Activated naive CD4-positive, alpha-beta T cell treated with anti-CD3 and anti-CD28 coated beads, Interleukin-2, amount 50 U/mL, for 72 hours (primary cell): ENCODE measurements around the gene USP11. TPM values are rescaled to one million over a fixed set of nuclear protein-coding genes. Genes with fewer than 3 reads are reported as not detected.
A peak's percentile ranks its signal among the peaks of the same experiment; 100 is the strongest.

Source experiments
- ATAC-seq, 2 donors: fragments of 150-1000 bp; cut with Tn5 transposase; 2 replicates each; pipeline ENCODE4 v1.10.0; 2021; ENCODE audit warnings: mild to moderate bottlenecking in 2 of 2, moderate library complexity in 2 of 2
- DNase-seq, 2 donors: peaks; one replicate each; pipeline ENCODE4 v3.0.0; 2021 to 2022; ENCODE audit warnings: low spot score in 2 of 2
- H3K27ac Mint-ChIP-seq, 2 donors: one replicate each; pipeline ENCODE4 v1.8.0; 2022; ENCODE audit warnings: mild to moderate bottlenecking in 2 of 2, mixed read lengths in 2 of 2
- H3K36me3 Mint-ChIP-seq, 2 donors: one replicate each; pipeline ENCODE4 v1.8.0; 2022; ENCODE audit warnings: mixed read lengths in 2 of 2
- H3K9me3 Mint-ChIP-seq, 2 donors: one replicate each; pipeline ENCODE4 v1.8.0; 2022; ENCODE audit warnings: mixed read lengths in 2 of 2
- total RNA-seq, 2 donors: library from RNA; stranded (reverse); gene quantifications; one replicate each; pipeline ENCODE4 v1.2.3, GENCODE V29; 2022

Gene USP11
- total RNA-seq, 2 donors from 2014 or later: 14.5 to 22.2 TPM

GRCh38 chrX:47199286-47199685 lies 33.5 kb upstream of the USP11 start:
- no peak for DNase-seq
- ATAC-seq: no peak
- H3K36me3 Mint-ChIP-seq: peaks cover 19 to 25% of the 10 kb centered on the region in 2 donors
- no peak overlapping the region for H3K27ac Mint-ChIP-seq
- H3K9me3 Mint-ChIP-seq: no peaks in the 10 kb centered on the region

- Mint-ChIP-seq H3K27ac (peak overlapping the region; percentile 60 to 74), H3K36me3 (peaks cover 15 to 18% of the 10 kb centered on the region in 2 donors)
- no peak for ATAC-seq
Observed at GRCh38 chrX:47200385-47201150, 32.2 kb upstream of the USP11 start.

DNA sequence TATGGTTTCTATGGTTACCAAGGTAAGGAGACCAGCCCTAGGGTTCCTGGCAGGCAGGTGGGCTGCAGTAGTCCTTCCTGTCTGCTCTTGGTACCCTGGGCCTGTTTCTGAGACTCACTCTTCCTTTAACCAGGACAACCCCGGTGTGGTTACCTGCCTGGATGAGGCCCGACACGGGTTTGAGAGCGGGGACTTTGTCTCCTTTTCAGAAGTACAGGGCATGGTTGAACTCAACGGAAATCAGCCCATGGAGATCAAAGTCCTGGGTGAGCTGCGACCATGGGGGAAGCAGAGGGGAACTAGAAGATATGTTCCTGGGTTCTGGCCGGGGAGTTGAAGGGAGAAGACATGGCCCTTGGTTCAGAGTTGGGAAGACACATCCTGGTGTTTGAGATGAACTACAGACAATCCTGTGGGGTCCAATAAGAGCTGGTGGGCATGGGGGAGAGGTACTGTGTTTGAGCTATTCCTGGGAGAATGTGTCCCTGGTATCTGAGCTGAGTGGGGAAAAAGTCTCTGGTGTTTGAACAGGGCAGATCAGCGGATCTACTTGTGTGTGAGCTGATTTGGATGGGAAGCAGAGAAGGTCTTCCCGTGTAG lies 31.4 kb upstream of the USP11 start:
- H3K9me3 Mint-ChIP-seq: no peaks in the 10 kb centered on the region
- H3K27ac Mint-ChIP-seq: peak overlapping the region in 1 of 2 donors; percentile 68
- DNase-seq: no peak
- no peak for ATAC-seq
- peaks cover 6 to 10% of the 10 kb centered on the region in 2 donors for H3K36me3 Mint-ChIP-seq

More at GRCh38 chrX:47200385-47201150, 32.2 kb upstream of the USP11 start:
- H3K9me3 Mint-ChIP-seq: no peaks in the 10 kb centered on the region
- no peak for DNase-seq

GRCh38 chrX:47202316-47202715 lies 30.5 kb upstream of the USP11 start:
- Mint-ChIP-seq H3K9me3 (no peaks in the 10 kb centered on the region), H3K36me3 (peaks cover 10% of the 10 kb centered on the region in 2 donors), H3K27ac (no peak overlapping the region)
- ATAC-seq (no peak), DNase-seq (no peak)

GRCh38 chrX:47202877-47203276 lies 29.9 kb upstream of the USP11 start:
- DNase-seq (no peak), ATAC-seq (no peak)
- Mint-ChIP-seq H3K9me3 (no peaks in the 10 kb centered on the region), H3K36me3 (peaks cover 10% of the 10 kb centered on the region in 2 donors), H3K27ac (no peak overlapping the region)

DNA sequence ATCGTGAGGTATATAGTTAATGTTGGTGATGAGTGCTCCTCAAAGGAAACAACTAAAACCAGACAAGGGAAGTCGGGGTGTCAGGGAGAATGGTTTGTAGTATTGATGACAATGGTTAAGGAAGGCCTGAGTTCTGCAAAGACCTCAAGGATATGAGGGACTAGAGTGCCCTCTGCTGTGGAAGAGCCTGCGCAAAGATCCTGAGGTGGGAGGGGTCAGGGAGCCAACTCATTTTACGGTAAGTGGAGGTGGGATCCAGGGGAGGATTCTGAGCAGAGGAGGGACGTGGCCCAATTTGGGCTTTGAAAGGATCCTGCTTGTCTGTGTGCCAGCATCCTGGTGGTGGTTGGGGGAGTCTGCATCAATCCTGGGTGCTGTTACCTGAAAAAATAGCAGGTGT lies 27.8 kb upstream of the USP11 start:
- H3K27ac Mint-ChIP-seq: no peak overlapping the region
- H3K36me3 Mint-ChIP-seq: peaks cover 6 to 10% of the 10 kb centered on the region in 2 donors
- H3K9me3 Mint-ChIP-seq: no peaks in the 10 kb centered on the region
- ATAC-seq (no peak), DNase-seq (no peak)

GRCh38 chrX:47206316-47206715 lies 26.5 kb upstream of the USP11 start:
- DNase-seq (no peak), ATAC-seq (no peak)
- H3K36me3 Mint-ChIP-seq: peaks cover 6% of the 10 kb centered on the region in 2 donors
- H3K27ac Mint-ChIP-seq: peak overlapping the region in 1 of 2 donors; percentile 63
- H3K9me3 Mint-ChIP-seq: no peaks in the 10 kb centered on the region

DNA sequence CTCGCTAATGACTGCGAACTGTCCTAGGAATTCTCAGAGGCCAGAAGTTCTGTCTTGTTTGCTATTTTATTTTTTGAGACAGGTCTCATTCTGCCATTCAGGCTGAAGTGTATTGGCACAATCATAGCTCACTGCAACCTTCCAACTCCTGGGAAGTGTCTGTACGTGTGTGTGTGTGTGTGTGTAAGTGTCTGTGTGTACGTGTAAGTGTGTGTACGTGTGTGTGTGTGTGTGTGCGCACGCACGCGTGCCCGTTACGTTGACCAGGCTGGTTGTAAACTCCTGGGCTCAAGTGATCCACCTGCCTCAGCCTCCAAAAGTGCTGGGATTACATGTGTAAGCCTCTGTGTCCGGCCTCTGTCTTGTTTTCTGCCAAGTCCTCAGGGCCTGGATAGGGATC lies 24.7 kb upstream of the USP11 start:
- peaks cover 6 to 10% of the 10 kb centered on the region in 2 donors for H3K36me3 Mint-ChIP-seq
- no peak overlapping the region for H3K27ac Mint-ChIP-seq
- H3K9me3 Mint-ChIP-seq: no peaks in the 10 kb centered on the region
- DNase-seq (no peak), ATAC-seq (no peak)

GRCh38 chrX:47209508-47210238 lies 23.1 kb upstream of the USP11 start:
- H3K9me3 Mint-ChIP-seq: no peaks in the 10 kb centered on the region
- ATAC-seq (no peak), DNase-seq (no peak)
- no peak overlapping the region for H3K27ac Mint-ChIP-seq
- H3K36me3 Mint-ChIP-seq: peaks cover 6 to 9% of the 10 kb centered on the region in 2 donors

- Mint-ChIP-seq H3K9me3 (no peaks in the 10 kb centered on the region), H3K27ac (peak overlapping the region in 1 of 2 donors; percentile 65), H3K36me3 (peaks cover 5 to 8% of the 10 kb centered on the region in 2 donors)
- ATAC-seq: no peak
- no peak for DNase-seq
Observed at GRCh38 chrX:47210661-47211425, 22.0 kb upstream of the USP11 start.

DNA sequence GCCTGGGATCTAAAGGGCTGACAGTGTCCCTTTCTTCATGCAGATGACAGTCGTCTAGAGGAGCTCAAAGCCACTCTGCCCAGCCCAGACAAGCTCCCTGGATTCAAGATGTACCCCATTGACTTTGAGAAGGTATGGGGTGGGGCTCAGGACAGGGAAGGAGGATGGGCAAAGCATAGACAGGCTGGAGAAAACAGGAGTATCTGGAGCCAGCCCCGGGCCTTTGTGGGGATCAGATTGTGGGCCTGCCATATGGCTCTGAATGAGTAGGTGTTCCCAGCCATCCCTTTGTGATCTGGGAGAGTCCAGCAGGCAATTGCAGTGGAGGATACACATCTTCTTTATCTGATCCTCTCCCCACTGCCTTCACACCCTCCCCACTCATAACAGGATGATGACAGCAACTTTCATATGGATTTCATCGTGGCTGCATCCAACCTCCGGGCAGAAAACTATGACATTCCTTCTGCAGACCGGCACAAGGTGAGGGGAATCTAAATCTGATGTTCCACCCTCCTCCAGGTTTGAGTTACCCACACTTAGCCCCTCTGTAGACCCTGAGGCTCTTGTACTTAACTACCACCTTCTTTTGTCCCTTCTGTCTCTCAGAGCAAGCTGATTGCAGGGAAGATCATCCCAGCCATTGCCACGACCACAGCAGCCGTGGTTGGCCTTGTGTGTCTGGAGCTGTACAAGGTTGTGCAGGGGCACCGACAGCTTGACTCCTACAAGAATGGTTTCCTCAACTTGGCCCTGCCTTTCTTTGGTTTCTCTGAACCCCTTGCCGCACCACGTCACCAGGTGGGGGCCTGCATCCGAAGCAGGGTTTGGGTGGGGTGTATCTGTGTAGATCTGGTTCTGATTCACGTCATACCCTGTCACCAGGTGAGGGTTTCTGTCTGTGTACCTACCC lies 20.2 kb upstream of the USP11 start:
- H3K27ac Mint-ChIP-seq: peak overlapping the region in 1 of 2 donors; percentile 95
- peak in 1 of 2 donors; percentile 16 for DNase-seq
- peaks cover 5 to 13% of the 10 kb centered on the region in 2 donors for H3K36me3 Mint-ChIP-seq
- H3K9me3 Mint-ChIP-seq: no peaks in the 10 kb centered on the region
- ATAC-seq: no peak

DNA sequence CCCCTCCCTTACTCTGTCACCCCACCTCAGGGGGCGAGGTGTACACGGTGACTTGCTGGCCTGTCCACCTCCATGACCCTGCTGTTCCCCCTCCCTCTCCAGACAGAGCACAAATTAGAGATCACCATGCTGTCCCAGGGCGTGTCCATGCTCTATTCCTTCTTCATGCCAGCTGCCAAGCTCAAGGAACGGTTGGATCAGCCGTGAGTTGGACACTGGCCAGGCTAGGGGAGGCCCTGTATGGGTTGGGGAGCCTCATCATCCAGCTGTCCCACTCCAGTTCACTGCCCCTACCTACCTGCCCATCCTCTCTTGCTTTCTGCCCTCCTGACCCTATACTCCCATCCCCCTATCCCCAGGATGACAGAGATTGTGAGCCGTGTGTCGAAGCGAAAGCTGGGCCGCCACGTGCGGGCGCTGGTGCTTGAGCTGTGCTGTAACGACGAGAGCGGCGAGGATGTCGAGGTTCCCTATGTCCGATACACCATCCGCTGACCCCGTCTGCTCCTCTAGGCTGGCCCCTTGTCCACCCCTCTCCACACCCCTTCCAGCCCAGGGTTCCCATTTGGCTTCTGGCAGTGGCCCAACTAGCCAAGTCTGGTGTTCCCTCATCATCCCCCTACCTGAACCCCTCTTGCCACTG lies 18.3 kb upstream of the USP11 start:
- H3K36me3 Mint-ChIP-seq: peaks cover 10 to 20% of the 10 kb centered on the region in 2 donors

DNA sequence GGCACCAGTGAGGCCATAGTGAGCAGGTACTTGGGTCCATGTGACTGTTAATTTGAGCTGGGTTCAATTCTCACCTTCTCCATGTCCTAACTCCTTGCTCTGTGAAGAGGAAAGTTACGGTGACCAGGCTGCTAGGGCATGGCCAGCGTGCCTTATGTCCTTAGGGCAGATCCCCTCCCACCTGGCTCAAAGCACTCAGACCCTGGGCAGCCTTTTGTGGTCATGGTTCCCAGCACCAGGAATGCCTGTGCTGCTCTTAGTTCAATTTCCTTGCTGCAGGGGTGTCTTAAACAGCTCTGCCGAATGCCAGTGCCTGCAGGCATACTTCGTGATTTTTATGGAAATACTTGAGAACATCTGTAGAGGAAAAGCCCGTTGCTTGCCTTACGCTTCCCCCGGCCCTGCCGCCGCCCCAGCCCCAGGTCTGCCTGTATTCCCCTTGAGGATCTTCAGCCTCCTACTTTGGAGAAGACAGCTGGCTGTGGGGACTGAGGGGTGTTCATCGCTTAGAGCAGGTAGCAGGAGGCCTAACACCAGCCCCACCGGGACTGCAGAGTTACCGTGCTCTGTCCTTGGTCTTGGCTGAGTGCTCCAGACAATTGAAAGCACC lies 17.4 kb upstream of the USP11 start:
- Mint-ChIP-seq H3K36me3 (peaks cover 18 to 26% of the 10 kb centered on the region in 2 donors), H3K9me3 (no peaks in the 10 kb centered on the region), H3K27ac (peak overlapping the region; percentile 93 to 99)
- DNase-seq (no peak), ATAC-seq (no peak)

More for the DNA sequence above, 18.3 kb upstream of the USP11 start:
- H3K27ac Mint-ChIP-seq: peak overlapping the region in 1 of 2 donors; percentile 93
- ATAC-seq (no peak), DNase-seq (no peak)
- H3K9me3 Mint-ChIP-seq: no peaks in the 10 kb centered on the region

GRCh38 chrX:47216393-47216925 lies 16.4 kb upstream of the USP11 start:
- Mint-ChIP-seq H3K36me3 (peaks cover 21 to 26% of the 10 kb centered on the region in 2 donors), H3K27ac (peak overlapping the region; percentile 99), H3K9me3 (no peaks in the 10 kb centered on the region)
- ATAC-seq: no peak
- DNase-seq: no peak
